Subcutaneous adipose tissue (tissue), 4 donors: ENCODE results near the gene UBA1. TPM values are rescaled to one million over a fixed set of nuclear protein-coding genes. Genes with fewer than 3 reads are reported as not detected.

Experiments
- CTCF ChIP-seq: fragments of 450-650 bp; IDR thresholded peaks from one replicate; pipeline ENCODE4 v1.5.1; 2016; ENCODE audit warnings: low read depth, mild to moderate bottlenecking, control low read depth, antibody characterized with exemption, moderate library complexity
- total RNA-seq, 4 donors: library from RNA; depleted of rRNA; stranded (reverse); fragments of >200 nt; gene quantifications; one replicate each; pipeline ENCODE4 v1.1.0, GENCODE V29; 2016

Gene UBA1
- total RNA-seq, 4 donors from 2014 or later = 106 to 137 (median 119) TPM

- TF ChIP-seq CTCF = no peak
Measured at GRCh38 chrX:47250017-47250347, 56.4 kb downstream of the UBA1 start.

Other genes starting within 250 kb of the UBA1 start
- 1 to 10 TPM; 2.0 to 6.4 (median 4.0) TPM for gene RGN, start 115.4 kb upstream of the UBA1 start, total RNA-seq
- gene NDUFB11, start 49.1 kb upstream of the UBA1 start, total RNA-seq = 10 to 100 TPM; 44.5 to 60.2 (median 52.5) TPM
- gene RBM10, start 48.6 kb upstream of the UBA1 start, total RNA-seq = 10 to 100 TPM; 15.8 to 22.9 (median 19.6) TPM
- 100 to 1,000 TPM in 1 of 4 donors, 10 to 100 TPM in 3; 57.0 to 176 (median 62.6) TPM for gene CDK16, start 24.9 kb downstream of the UBA1 start, total RNA-seq
- gene USP11, start 39.2 kb downstream of the UBA1 start, total RNA-seq = 10 to 100 TPM; 23.8 to 47.8 (median 28.1) TPM
- not detected for gene ZNF157, start 176.7 kb downstream of the UBA1 start, total RNA-seq